Measurements from ENCODE around the gene SEMA4D.

The SEMA4D gene

GRCh38 chr9:89425921-89426383, 72.0 kb downstream of the SEMA4D start:
- no peak for DNase-seq

GRCh38 chr9:89425024-89425805, 72.7 kb downstream of the SEMA4D start:
- DNase-seq, result no peak

- DNase-seq, result no peak
Observed at GRCh38 chr9:89422151-89422975, 75.5 kb downstream of the SEMA4D start.

DNA sequence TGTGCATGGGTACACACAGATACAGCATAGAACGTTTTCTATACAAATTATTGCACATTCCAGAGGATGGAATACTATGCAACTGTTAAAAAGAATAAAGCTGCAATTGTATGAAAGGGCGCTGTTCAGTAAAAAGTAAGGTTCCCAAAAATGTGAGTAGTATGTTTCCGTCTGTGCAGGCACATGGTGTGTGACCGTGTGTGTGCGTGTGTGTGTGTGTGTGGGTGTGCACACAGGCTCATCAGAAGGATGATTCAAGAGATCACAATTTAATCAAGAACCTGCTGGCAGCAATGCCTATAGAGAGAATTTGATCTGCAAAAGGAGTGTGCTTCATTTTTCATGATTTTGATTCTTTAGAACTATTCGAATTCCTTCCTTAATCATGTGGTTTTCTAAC, 76.3 kb downstream of the SEMA4D start:
- no peak for DNase-seq

GRCh38 chr9:89420397-89421178, 77.3 kb downstream of the SEMA4D start:
- DNase-seq, result no peak

GRCh38 chr9:89419978-89420394, 77.9 kb downstream of the SEMA4D start:
- DNase-seq, result no peak

GRCh38 chr9:89418882-89419640, 78.9 kb downstream of the SEMA4D start:
- DNase-seq, result no peak

DNA sequence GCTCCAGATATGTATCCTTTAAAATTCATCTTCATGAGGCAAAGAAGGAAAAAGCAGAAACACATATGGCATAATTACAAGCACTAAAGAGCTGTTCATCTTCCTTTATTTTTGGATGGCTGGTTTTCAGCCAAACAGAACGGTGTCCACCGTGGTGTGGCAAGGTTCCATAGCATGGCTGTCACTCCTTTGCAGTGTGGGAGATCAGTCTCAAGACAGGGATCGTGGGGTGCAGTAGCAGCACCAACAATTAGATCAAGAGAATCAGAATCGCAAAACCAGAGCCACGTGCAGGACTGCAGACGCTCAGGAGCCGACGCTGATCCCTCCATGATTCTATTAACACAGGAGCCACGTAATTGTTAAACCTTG, 79.5 kb downstream of the SEMA4D start:
- DNase-seq, result no peak

DNA sequence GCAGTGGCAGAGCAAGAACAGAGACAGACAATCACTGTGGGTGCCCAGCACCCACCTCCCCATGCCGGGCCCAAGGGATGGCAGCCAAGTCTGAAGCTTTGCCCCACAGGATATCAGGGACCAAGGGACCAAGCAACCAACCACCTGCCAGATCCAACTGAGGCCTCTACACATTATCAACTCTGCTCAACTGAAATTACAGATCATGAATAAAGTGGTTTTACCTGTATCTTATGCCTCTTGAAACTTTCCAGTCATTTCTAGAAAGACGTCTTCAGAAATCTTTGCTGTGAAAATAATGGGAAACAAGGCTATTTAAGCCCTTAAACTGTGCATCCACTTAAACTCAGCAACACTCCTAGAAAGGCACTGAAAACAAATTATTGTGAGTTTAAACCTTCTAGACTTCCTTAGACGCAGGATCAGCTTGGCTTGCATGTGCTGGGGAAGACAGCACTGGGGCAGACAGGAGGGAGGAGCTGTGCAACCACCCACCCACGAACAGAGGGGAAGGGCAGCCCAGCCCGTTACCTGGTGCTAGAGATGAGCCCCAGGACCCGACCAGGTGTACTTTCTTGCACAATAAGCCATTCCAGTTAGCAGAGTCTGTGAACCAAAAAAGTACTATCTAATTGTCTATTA, 80.0 kb downstream of the SEMA4D start:
- no peak for DNase-seq

DNA sequence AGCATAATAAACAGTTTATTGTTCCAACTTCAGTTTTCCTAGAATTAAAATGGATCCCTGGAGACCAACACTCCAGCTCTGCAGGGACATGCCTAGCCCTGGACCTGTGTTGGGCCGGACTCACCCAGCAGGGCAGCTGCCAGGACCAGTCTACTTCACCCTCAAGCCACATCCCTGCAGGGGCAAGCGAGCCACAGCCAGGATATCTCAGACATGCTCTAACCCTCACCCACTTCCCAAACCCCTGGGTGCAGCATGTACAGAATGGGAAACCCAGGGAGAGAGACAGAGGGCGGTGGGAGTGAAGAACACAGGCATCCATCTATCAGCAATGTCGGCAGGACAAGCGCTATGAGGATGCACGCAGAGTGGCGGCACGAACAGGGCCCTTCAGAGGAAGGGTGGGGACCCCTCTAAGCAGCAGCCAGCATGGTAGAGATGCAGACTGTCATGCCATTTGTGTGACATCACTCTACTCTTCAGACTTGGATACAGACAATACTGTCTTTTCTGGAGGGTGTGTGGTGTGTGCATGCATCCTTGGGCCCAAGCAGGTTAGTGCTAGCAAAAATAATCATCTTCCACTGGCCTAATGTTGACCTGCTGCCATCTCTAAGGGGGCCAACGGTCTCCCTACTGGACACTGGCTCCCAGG, 83.1 kb downstream of the SEMA4D start:
- no peak for DNase-seq

GRCh38 chr9:89413963-89414638, 83.8 kb downstream of the SEMA4D start:
- DNase-seq, result no peak

DNA sequence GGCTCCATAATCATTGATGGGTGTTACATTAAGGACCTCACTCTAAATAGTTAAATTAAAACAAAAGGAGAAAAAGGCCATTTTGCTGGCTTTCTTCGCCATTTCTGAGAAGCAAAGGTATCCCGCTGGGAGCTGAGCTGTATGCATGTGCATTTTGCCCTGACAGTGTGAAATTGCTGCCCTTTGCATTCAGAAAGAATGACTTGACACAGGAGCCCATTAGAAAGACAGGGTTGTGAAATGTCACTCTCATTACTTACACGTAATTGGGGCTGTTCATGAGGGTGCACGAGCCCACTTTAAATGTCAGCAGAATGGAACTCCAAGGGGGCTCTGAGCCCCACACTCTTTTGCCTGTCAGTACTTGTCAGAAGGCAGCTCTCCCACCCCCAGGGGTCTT, 85.0 kb downstream of the SEMA4D start:
- DNase-seq, result no peak

DNA sequence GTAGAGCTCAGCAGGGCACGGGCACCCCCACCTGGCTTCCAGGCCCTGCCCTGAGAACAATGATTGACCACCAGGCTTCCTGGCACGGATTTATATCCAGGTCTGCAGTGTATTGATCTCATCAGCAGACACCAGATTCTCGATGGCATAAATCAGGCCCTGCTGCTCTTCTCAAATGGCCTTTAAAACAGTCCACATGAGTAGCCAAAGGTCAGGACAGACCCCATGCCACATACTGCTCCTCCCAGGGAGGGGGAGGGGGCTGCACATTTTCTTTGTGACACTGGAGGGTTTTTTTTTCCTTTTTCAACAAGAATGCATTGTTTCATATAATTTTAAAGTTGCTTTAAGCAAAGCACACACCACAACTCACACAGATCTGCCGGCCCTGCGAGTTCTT, 85.4 kb downstream of the SEMA4D start:
- DNase-seq, result no peak

- no peak for DNase-seq
Observed at GRCh38 chr9:89411759-89412158, 86.2 kb downstream of the SEMA4D start.

GRCh38 chr9:89410641-89411350, 87.1 kb downstream of the SEMA4D start:
- no peak for DNase-seq

GRCh38 chr9:89410022-89410421, 87.9 kb downstream of the SEMA4D start:
- DNase-seq, result no peak

GRCh38 chr9:89409466-89409865, 88.4 kb downstream of the SEMA4D start:
- DNase-seq, result no peak

- DNase-seq, result no peak
Observed at GRCh38 chr9:89408628-89409101, 89.2 kb downstream of the SEMA4D start.

DNA sequence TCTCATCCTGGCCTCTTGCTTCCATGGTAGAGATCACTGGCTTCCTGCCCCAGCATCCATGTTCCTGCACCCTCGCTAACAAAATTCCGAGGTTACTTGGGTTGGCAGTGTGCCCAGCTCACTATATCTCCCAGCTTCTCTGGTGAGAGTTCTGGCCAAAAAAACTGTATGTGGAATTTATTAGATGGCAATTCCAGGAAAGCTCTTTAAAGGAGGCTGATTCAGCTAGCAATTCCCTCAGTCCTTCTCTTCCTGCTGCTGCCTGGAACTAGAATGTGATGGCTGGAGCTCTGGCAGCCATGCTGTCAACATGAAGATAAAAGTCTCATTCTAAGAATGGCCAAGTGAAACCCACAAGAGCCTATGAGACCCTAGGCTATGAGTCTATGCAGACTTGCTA, 90.8 kb downstream of the SEMA4D start:
- no peak for DNase-seq

GRCh38 chr9:89405826-89406225, 92.1 kb downstream of the SEMA4D start:
- DNase-seq, result no peak
